DND-41 (cell line): Measurements from ENCODE around the gene IDS.

ENCODE experiments used
- EZH2 ChIP-seq: IDR thresholded peaks from 3 replicates; pipeline ENCODE4 v1.6.1; 2012; ENCODE audit warnings: borderline replicate concordance, low read depth, mild to moderate bottlenecking, moderate library complexity, low read length, inconsistent platforms; ENCODE audit not compliant: severe bottlenecking
- TF ChIP-seq, protein P1 (sequence below): IDR thresholded peaks from 2 replicates; pipeline ENCODE4 v1.5.1; 2012; ENCODE audit warnings: borderline replicate concordance, low read length, moderate library complexity, mild to moderate bottlenecking; ENCODE audit not compliant: poor library complexity, severe bottlenecking; ENCODE audit errors: extremely low read depth

DNA sequence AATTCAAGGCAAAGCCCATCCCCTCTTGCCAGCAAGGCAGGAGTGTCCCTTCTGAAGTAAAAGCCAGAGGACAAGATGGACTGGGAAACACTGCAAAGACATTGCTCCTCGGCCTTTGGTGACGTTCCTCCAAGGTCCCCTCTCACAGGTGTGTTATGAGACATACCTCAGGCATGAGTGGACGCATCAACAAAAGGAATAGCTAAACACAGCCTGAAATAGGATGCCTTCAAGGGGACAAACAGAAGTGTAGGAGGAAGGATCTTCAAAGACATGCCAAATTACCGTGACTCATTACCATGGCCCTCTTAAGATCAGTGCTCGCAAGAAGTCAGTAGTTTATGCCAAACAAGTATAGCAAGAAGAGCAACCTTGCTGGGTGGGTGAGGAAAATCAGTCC lies 6.0 kb upstream of the IDS start:
- TF ChIP-seq, protein P1, sequence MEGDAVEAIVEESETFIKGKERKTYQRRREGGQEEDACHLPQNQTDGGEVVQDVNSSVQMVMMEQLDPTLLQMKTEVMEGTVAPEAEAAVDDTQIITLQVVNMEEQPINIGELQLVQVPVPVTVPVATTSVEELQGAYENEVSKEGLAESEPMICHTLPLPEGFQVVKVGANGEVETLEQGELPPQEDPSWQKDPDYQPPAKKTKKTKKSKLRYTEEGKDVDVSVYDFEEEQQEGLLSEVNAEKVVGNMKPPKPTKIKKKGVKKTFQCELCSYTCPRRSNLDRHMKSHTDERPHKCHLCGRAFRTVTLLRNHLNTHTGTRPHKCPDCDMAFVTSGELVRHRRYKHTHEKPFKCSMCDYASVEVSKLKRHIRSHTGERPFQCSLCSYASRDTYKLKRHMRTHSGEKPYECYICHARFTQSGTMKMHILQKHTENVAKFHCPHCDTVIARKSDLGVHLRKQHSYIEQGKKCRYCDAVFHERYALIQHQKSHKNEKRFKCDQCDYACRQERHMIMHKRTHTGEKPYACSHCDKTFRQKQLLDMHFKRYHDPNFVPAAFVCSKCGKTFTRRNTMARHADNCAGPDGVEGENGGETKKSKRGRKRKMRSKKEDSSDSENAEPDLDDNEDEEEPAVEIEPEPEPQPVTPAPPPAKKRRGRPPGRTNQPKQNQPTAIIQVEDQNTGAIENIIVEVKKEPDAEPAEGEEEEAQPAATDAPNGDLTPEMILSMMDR: no peak
- TF ChIP-seq EZH2: no peak
